ENCODE data around the gene VPS13A. TPM values are rescaled to one million over a fixed set of nuclear protein-coding genes. Genes with fewer than 3 reads are reported as not detected.
A peak's percentile ranks its signal among the peaks of the same experiment; 100 is the strongest.

The VPS13A gene
- total RNA-seq, 4 donors from 2014 or later: 45.9 to 77.0 (median 53.5) TPM

DNA sequence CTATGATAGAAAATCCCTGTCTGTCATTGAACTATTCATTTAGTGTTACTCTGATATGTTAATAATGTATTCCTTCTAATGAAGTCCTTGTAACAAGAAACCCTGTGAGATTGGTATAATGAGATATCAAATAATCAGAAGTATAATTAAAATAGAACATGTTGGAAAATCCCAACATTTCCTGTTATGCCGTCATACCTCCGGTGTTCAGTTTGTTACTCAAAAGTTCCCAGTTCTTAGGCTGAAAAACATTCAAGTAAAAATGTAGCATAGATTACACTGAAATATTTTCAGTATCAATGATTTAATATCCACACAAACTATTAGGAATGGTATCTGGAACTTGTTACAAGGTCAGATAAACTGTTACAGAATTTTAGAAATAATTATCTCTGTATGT is 243.3 kb downstream of the VPS13A start:
- no peak overlapping the region for H3K4me3 ChIP-seq (replicated peaks in 1 of 3)
- TF ChIP-seq, protein P1, sequence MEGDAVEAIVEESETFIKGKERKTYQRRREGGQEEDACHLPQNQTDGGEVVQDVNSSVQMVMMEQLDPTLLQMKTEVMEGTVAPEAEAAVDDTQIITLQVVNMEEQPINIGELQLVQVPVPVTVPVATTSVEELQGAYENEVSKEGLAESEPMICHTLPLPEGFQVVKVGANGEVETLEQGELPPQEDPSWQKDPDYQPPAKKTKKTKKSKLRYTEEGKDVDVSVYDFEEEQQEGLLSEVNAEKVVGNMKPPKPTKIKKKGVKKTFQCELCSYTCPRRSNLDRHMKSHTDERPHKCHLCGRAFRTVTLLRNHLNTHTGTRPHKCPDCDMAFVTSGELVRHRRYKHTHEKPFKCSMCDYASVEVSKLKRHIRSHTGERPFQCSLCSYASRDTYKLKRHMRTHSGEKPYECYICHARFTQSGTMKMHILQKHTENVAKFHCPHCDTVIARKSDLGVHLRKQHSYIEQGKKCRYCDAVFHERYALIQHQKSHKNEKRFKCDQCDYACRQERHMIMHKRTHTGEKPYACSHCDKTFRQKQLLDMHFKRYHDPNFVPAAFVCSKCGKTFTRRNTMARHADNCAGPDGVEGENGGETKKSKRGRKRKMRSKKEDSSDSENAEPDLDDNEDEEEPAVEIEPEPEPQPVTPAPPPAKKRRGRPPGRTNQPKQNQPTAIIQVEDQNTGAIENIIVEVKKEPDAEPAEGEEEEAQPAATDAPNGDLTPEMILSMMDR (IDR thresholded peaks at IDR 0.05): no peak
- TF ChIP-seq POLR2A (IDR thresholded peaks at IDR 0.05): no peak
- H3K9me3 ChIP-seq: no peaks in the 10 kb centered on the region
- WGBS, 2 donors: 78 to 80% methylated on average over 2 of the region's 2 CpGs
- peaks cover 10 to 13% of the 10 kb centered on the region in 2 donors for H3K4me1 ChIP-seq
- peak overlapping the region in 1 of 3 donors; percentile 7 for H3K27ac ChIP-seq
- H3K27me3 ChIP-seq: no peaks in the 10 kb centered on the region
- intact Hi-C loops (cut with DNase I): no loop called here
- no peak for DNase-seq
- peaks cover 0 to 3% of the 10 kb centered on the region in 2 donors for H3K36me3 ChIP-seq

DNA sequence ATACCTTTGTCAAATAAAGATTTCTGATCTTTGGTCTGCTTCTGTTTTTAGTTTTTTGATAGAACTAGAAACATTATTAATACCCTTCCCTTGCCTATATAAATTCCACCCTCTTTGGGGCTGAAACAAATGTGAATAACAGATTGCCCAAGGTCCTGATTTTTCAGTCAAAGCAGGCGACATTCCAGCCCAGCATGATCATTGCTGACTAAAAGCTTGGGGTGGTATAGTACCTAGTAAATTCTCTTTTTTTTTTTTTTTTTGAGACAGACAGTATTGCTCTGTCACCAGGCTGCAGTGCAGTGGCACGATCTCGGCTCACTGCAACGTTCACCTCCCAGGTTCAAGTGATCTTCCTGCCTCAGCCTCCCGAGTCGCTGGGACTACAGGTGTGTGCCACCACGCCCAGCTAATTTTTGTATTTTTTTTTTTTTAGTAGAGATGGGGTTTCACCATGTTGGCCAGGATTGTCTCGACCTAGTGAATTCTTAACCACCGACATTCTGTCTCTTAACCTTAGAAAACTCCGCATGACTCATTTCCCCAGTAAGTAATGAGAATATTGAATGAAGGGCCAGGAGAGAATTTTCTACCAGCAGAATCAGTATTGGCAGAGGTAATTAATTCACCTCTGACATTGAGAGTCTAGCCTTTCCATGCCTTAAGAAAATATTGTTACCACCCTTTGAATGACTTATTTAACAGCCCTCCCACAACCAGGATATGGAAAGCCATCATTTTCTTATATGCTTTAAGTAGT is 244.4 kb downstream of the VPS13A start:
- intact Hi-C loops (cut with DNase I): no loop called here
- no peak overlapping the region for H3K27ac ChIP-seq
- no peak overlapping the region for H3K4me3 ChIP-seq (replicated peaks in 1 of 3)
- 94 to 96% methylated on average over 10 of the region's 10 CpGs for WGBS, 2 donors
- no peaks in the 10 kb centered on the region for H3K27me3 ChIP-seq
- peaks cover 0 to 3% of the 10 kb centered on the region in 2 donors for H3K36me3 ChIP-seq
- no peak for TF ChIP-seq POLR2A (IDR thresholded peaks at IDR 0.05)
- TF ChIP-seq, protein P1 (IDR thresholded peaks at IDR 0.05): no peak
- no peaks in the 10 kb centered on the region for H3K9me3 ChIP-seq
- H3K4me1 ChIP-seq: peaks cover 10 to 13% of the 10 kb centered on the region in 2 donors
- no peak for DNase-seq

DNA sequence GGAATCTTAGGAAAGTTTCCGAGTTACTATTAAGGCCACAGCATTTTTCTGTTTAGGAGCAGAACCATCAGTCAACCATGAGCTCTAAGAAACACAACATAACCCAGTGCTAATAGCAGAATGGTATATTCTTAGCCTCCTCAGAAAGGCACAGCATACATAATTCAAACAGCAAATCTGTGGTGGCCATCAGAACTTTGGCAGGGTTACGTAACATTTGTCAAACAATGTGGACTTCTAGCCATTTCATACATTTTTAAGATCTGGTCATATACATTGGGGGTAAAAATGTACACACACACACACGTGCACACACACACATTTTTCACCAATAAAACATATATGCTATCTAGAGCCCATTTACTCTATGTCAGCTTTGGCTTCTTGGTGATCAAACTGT is 245.6 kb downstream of the VPS13A start:
- Histone ChIP-seq H3K36me3 (peaks cover 0 to 3% of the 10 kb centered on the region in 2 donors), H3K9me3 (no peaks in the 10 kb centered on the region), H3K4me1 (peaks cover 3 to 4% of the 10 kb centered on the region in 2 donors), H3K4me3 (replicated peaks in 1 of 3) (no peak overlapping the region), H3K27ac (no peak overlapping the region), H3K27me3 (no peaks in the 10 kb centered on the region)
- TF ChIP-seq, protein P1 (IDR thresholded peaks at IDR 0.05): no peak
- no peak for TF ChIP-seq POLR2A (IDR thresholded peaks at IDR 0.05)
- no peak for DNase-seq
- intact Hi-C loops (cut with DNase I): no loop called here
- WGBS, 2 donors: 92 to 100% methylated on average over 3 of the region's 3 CpGs

DNA sequence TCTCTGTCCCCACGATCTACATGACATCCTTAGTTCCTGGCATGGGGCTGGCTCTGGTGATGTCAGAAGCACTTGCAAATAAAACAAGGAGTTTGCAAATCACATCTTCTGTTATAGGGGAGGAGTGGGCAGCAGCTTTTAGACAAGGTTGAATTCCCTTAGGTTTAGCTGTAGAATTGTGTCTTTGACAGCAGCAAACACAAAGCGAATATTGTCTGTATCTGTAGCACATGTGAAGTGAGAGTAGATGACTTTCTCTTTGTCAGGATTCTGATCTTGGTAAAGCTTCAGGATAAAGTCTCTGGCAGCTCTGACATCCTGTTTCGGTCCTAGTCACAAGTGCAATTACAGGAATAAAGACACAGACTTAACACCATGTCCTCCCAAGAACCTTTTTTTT is 246.5 kb downstream of the VPS13A start:
- intact Hi-C loops (cut with DNase I): no loop called here
- no peak for DNase-seq
- Histone ChIP-seq H3K27me3 (no peaks in the 10 kb centered on the region), H3K9me3 (no peaks in the 10 kb centered on the region), H3K27ac (no peak overlapping the region), H3K4me1 (no peaks in the 10 kb centered on the region), H3K4me3 (replicated peaks in 1 of 3) (no peak overlapping the region), H3K36me3 (peaks cover 0 to 3% of the 10 kb centered on the region in 2 donors)
- TF ChIP-seq, protein P1 (IDR thresholded peaks at IDR 0.05): no peak
- no peak for TF ChIP-seq POLR2A (IDR thresholded peaks at IDR 0.05)
- WGBS, 2 donors: 87 to 92% methylated on average over 3 of the region's 3 CpGs

DNA sequence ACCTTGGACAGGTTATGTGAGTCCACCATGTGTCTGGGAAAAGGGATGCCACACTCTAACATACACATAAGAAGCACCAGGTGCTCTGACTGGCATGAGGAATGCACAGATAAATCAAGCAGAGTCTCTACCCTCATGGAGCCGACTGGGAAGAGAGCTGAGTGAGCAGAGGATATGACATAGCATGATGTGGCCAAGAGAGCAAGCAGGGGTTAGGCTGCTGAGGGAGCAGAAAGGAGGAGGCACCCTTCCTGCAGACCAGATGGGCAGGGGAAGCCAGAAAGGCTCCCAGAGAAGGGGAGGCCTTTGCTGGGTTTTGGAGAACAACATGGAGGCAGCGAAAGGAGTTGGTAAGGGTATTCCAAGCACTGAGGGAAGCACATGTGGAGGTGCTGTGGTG is 247.7 kb downstream of the VPS13A start:
- no peaks in the 10 kb centered on the region for H3K27me3 ChIP-seq
- intact Hi-C loops (cut with DNase I): no loop called here
- no peaks in the 10 kb centered on the region for H3K4me1 ChIP-seq
- H3K9me3 ChIP-seq: no peaks in the 10 kb centered on the region
- no peak for DNase-seq
- TF ChIP-seq, protein P1 (IDR thresholded peaks at IDR 0.05): no peak
- no peak for TF ChIP-seq POLR2A (IDR thresholded peaks at IDR 0.05)
- no peak overlapping the region for H3K27ac ChIP-seq
- WGBS, 2 donors: 83 to 91% methylated on average over 2 of the region's 2 CpGs
- peaks cover 0 to 3% of the 10 kb centered on the region in 2 donors for H3K36me3 ChIP-seq
- H3K4me3 ChIP-seq (replicated peaks in 1 of 3): no peak overlapping the region

All from thyroid gland (tissue), 4 donors.